Medulla oblongata (tissue), 1 donor: ENCODE results near the gene LRRC27.

Source experiments
- DNase-seq: peaks from one replicate; pipeline ENCODE4 v3.0.0-alpha.2; 2015; ENCODE audit errors: extremely low spot score

The LRRC27 gene

GRCh38 chr10:132390170-132390920 is 58.4 kb downstream of the LRRC27 start:
- no peak for DNase-seq

- DNase-seq: no peak
Measured at GRCh38 chr10:132390921-132391675, 59.1 kb downstream of the LRRC27 start.

- no peak for DNase-seq
Measured at GRCh38 chr10:132391676-132392020, 59.7 kb downstream of the LRRC27 start.

- DNase-seq: no peak
Measured at GRCh38 chr10:132392184-132392800, 60.3 kb downstream of the LRRC27 start.

GRCh38 chr10:132392811-132393694 is 61.1 kb downstream of the LRRC27 start:
- DNase-seq: no peak

GRCh38 chr10:132393695-132394181 is 61.7 kb downstream of the LRRC27 start:
- no peak for DNase-seq

GRCh38 chr10:132394201-132394811 is 62.3 kb downstream of the LRRC27 start:
- DNase-seq: no peak

GRCh38 chr10:132394936-132395703 is 63.1 kb downstream of the LRRC27 start:
- DNase-seq: no peak

- peak; percentile 41 for DNase-seq
Measured at GRCh38 chr10:132395704-132396493, 63.9 kb downstream of the LRRC27 start.

- peak; percentile 57 for DNase-seq
Measured at GRCh38 chr10:132396494-132397035, 64.6 kb downstream of the LRRC27 start.

- DNase-seq: peak; percentile 21
Measured at GRCh38 chr10:132397036-132397541, 65.1 kb downstream of the LRRC27 start, which contains the start of gene PWWP2B. Gene PWWP2B, plus strand, starts transcription at chr10:132397200. Its CDS starts 27 bp downstream, at chr10:132397227.

- DNase-seq: peak; percentile 16
Measured at GRCh38 chr10:132397671-132398565, 65.9 kb downstream of the LRRC27 start.

GRCh38 chr10:132398566-132398991 is 66.6 kb downstream of the LRRC27 start:
- no peak for DNase-seq

- DNase-seq: no peak
Measured at GRCh38 chr10:132399117-132400035, 67.4 kb downstream of the LRRC27 start.

GRCh38 chr10:132400041-132400546 is 68.1 kb downstream of the LRRC27 start:
- no peak for DNase-seq

GRCh38 chr10:132400547-132401151 is 68.7 kb downstream of the LRRC27 start:
- peak; percentile 26 for DNase-seq
